Measurements from ENCODE around the gene TBX15. TPM values are rescaled to one million over a fixed set of nuclear protein-coding genes. Genes with fewer than 3 reads are reported as not detected.

The TBX15 gene
- total and polyA plus RNA-seq, 9 of the 15 experiments (the other 6 are each of a cell fraction or from before 2014, with no cell fraction given), result 0.03 to 3.4 (median 2.3) TPM

DNA sequence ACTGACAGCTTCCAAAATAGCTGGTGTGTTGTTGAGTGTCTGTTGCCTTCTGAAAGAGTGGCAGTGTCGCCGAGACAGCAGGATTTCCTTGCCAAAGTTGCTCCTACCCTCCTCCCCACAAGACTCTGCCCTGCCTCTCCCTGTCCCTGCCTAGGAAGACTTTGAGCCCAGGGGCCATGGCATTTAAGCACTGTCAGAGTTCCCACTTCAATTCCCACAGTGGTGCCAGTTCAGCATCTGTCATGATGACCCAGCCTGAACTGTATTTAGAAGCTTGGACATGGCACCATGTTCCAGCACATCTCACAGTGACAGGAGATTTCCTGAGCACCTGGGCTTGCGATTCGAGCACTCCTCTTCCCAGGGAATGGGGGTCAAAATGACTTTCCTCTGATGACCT is 43.6 kb downstream of the TBX15 start:
- CTCF ChIA-PET (ENCODE audit: low intra/inter-chr PET ratio), result no interaction called here

More for the DNA sequence above, 43.6 kb downstream of the TBX15 start:
- Histone ChIP-seq H3K4me1 (replicated peaks in 1 of 2; ENCODE audit: control insufficient read depth in 2 of 2, insufficient read depth in 2 of 2, low read length in 2 of 2) (no peaks in the 10 kb centered on the region; a peak in 1 of 5 replicates), H2AFZ (ENCODE audit: low read depth, low read length) (no peak overlapping the region), H3K79me2 (ENCODE audit: control insufficient read depth, insufficient read depth, low read length) (no peaks in the 10 kb centered on the region), H3K9me3 (replicated peaks; ENCODE audit: control insufficient read depth, insufficient read depth, low read depth, low read length) (no peaks in the 10 kb centered on the region), H3K4me2 (ENCODE audit: insufficient read depth, low read length) (no peak overlapping the region), H3K9me1 (ENCODE audit: control insufficient read depth, insufficient read depth, low read length) (no peaks in the 10 kb centered on the region), H3K27me3 (ENCODE audit: control insufficient read depth in 2 of 2, insufficient read depth in 2 of 2, low read length in 2 of 2) (no peaks in the 10 kb centered on the region), H3K36me3 (ENCODE audit: control insufficient read depth, insufficient read depth, low read length) (no peaks in the 10 kb centered on the region), H4K20me1 (replicated peaks; ENCODE audit: control insufficient read depth, insufficient read depth, low read length) (no peaks in the 10 kb centered on the region), H3K27ac (ENCODE audit: extremely low read depth, low read depth, low read length) (no peak overlapping the region), H3K9ac (ENCODE audit: insufficient read depth in 1 of 2, low read depth in 2 of 2, low read length in 2 of 2) (no peak overlapping the region), H3K4me3 (no peak overlapping the region)
- in situ Hi-C loops (cut with MboI), result no loop called here
- DNase-seq (ENCODE audit: extremely low read depth in 1 of 4, low spot score in 3 of 4) (no peak), ATAC-seq (no peak), FAIRE-seq (no peak)
- intact Hi-C loops (cut with micrococcal nuclease), result no loop called here
- POLR2A ChIA-PET, result no interaction called here
- TF ChIP-seq FOXJ2 (tag; IDR thresholded peaks at IDR 0.05) (no peak), NCOA6 (IDR thresholded peaks at IDR 0.05) (no peak), DMBX1 (CRISPR knock-in tag; IDR thresholded peaks at IDR 0.05; ENCODE audit: borderline replicate concordance) (no peak), FOXK1 (CRISPR knock-in tag; IDR thresholded peaks at IDR 0.05; ENCODE audit: borderline replicate concordance) (no peak), ZNF785 (CRISPR knock-in tag; IDR thresholded peaks at IDR 0.05) (no peak), MEF2A (IDR thresholded peaks at IDR 0.05; ENCODE audit: control insufficient read depth, low read depth, low read length) (no peak), ZSCAN29 (IDR thresholded peaks at IDR 0.05) (no peak), ZBTB17 (CRISPR knock-in tag; IDR thresholded peaks at IDR 0.05) (no peak), RHOXF2B (CRISPR knock-in tag; conservative IDR thresholded peaks at IDR 0.05) (no peak)
- TF ChIP-seq, protein P1, sequence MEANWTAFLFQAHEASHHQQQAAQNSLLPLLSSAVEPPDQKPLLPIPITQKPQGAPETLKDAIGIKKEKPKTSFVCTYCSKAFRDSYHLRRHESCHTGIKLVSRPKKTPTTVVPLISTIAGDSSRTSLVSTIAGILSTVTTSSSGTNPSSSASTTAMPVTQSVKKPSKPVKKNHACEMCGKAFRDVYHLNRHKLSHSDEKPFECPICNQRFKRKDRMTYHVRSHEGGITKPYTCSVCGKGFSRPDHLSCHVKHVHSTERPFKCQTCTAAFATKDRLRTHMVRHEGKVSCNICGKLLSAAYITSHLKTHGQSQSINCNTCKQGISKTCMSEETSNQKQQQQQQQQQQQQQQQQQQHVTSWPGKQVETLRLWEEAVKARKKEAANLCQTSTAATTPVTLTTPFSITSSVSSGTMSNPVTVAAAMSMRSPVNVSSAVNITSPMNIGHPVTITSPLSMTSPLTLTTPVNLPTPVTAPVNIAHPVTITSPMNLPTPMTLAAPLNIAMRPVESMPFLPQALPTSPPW (CRISPR knock-in tag; IDR thresholded peaks at IDR 0.05), result no peak
- TF ChIP-seq, protein P2, sequence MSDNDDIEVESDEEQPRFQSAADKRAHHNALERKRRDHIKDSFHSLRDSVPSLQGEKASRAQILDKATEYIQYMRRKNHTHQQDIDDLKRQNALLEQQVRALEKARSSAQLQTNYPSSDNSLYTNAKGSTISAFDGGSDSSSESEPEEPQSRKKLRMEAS (CRISPR knock-in tag; IDR thresholded peaks at IDR 0.05), result no peak
- TF ChIP-seq, protein P3, sequence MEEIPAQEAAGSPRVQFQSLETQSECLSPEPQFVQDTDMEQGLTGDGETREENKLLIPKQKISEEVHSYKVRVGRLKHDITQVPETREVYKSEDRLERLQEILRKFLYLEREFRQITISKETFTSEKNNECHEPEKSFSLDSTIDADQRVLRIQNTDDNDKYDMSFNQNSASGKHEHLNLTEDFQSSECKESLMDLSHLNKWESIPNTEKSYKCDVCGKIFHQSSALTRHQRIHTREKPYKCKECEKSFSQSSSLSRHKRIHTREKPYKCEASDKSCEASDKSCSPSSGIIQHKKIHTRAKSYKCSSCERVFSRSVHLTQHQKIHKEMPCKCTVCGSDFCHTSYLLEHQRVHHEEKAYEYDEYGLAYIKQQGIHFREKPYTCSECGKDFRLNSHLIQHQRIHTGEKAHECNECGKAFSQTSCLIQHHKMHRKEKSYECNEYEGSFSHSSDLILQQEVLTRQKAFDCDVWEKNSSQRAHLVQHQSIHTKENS (CRISPR knock-in tag; IDR thresholded peaks at IDR 0.05), result no peak
- TF ChIP-seq, protein P4, sequence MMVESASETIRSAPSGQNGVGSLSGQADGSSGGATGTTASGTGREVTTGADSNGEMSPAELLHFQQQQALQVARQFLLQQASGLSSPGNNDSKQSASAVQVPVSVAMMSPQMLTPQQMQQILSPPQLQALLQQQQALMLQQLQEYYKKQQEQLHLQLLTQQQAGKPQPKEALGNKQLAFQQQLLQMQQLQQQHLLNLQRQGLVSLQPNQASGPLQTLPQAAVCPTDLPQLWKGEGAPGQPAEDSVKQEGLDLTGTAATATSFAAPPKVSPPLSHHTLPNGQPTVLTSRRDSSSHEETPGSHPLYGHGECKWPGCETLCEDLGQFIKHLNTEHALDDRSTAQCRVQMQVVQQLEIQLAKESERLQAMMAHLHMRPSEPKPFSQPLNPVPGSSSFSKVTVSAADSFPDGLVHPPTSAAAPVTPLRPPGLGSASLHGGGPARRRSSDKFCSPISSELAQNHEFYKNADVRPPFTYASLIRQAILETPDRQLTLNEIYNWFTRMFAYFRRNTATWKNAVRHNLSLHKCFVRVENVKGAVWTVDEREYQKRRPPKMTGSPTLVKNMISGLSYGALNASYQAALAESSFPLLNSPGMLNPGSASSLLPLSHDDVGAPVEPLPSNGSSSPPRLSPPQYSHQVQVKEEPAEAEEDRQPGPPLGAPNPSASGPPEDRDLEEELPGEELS (CRISPR knock-in tag; IDR thresholded peaks at IDR 0.05; ENCODE audit: borderline replicate concordance), result no peak
- TF ChIP-seq, protein P5, sequence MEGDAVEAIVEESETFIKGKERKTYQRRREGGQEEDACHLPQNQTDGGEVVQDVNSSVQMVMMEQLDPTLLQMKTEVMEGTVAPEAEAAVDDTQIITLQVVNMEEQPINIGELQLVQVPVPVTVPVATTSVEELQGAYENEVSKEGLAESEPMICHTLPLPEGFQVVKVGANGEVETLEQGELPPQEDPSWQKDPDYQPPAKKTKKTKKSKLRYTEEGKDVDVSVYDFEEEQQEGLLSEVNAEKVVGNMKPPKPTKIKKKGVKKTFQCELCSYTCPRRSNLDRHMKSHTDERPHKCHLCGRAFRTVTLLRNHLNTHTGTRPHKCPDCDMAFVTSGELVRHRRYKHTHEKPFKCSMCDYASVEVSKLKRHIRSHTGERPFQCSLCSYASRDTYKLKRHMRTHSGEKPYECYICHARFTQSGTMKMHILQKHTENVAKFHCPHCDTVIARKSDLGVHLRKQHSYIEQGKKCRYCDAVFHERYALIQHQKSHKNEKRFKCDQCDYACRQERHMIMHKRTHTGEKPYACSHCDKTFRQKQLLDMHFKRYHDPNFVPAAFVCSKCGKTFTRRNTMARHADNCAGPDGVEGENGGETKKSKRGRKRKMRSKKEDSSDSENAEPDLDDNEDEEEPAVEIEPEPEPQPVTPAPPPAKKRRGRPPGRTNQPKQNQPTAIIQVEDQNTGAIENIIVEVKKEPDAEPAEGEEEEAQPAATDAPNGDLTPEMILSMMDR (IDR thresholded peaks at IDR 0.05 in 2 of 3, conservative IDR thresholded peaks at IDR 0.05 in 1 of 3; ENCODE audit: insufficient read depth in 2 of 3, low read depth in 1 of 3, low read length in 3 of 3), result no peak
- WGBS (ENCODE audit: insufficient coverage, low coverage, missing lambda C conversion rate), result 10% methylated on average over 4 of the region's 4 CpGs
- BruUV-seq (replicated peaks), result no TSS peak
